Measurements from ENCODE around the gene C1QL2.

Gene C1QL2

DNA sequence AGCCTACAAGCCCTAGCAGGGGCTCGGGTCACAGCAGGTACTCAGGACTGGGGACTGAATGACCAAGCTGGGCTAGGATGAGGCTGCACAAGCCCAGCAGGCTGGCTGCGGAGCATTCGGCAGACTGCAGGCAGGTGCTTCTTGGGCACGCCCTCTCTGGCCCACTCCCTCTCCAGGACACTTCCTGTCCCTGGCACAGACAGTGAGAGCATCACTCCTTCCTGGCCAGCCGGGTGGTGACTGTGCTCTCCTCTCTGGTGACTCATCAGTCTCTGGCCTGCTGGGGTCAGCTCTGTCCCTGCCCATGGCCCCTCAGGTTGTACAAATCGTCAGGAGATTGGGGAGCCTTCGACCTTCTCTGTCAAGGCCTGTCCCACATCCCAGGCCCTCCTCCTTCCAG, 22.5 kb downstream of the C1QL2 start:
- DNase-seq = no peak

DNA sequence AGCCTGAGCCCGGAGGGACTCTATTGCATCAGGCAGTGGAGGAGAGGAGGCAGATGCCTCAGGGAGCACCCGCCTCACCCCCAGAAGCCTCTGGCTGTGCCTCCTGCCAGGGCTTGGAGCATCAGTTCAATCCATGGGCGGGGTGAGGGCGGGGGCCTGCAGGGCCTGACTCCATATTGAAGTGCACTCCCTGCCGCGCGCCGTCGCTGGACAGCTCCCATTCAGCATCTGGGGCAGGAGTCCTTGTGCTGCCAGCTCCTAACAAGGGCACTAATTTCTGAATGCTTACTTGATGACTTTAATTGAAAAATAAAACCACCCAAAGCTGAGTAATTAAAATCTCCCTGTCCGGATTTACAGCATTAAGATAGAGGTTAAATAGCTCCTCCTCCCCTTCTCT, 23.8 kb downstream of the C1QL2 start:
- DNase-seq = no peak

DNA sequence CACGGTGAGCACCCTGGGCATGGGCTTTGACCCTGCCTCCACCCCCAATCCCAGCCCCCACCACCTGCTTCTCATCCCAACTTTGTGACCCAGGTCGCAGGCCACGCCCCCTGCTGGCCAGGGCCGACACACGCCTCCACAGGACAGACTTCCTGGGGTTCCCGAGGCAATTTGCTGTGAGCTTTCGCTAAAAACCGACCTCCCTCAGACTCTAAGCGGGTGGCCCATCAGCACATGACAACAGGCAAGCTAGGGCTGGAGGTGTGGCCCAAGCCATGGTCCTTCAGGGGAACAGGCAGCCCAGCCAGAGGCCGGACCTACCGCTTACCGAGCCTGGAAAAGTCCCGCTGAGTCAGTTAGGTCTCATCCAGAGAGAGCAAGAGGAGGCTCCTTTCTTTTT, 31.9 kb downstream of the C1QL2 start:
- DNase-seq = no peak

DNA sequence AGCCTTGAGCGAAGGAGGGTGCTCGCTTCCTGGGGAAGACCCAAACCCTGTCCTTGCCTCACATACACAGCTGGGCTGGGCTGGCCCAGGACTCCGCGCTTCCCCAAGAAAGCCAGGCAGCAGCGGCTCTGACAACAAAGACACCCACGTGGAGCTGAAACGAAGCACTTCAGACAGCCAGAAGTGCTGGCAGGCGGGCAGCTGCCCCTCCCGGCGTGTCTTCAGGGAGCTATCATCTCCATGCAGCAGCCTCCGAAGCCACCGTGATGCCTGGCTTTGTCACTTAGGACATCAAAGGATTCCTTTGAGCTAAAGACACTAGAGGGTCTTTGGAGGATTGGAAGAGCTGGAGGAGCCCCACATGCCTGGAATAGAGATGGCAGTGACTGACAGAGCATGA, 35.2 kb downstream of the C1QL2 start:
- no peak for DNase-seq

DNA sequence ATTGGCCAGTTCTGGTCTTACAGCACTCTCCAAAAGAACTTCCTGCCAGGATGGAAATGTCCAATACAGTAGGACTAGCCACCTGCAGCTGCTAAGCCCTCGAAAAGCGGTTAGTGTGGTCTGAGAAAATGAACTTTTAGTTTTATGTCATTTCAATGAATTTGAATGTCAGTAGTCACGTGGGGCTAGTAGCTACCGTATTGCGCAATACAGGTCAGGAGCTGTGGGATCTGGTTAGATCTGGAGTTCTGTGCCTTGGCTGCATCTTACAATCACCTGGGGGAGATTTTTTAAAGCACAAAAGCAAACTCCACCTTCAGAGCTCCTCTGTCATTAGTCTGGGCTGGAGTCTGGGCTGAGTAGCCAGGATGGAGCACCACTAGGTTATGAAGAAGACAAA, 35.9 kb downstream of the C1QL2 start:
- DNase-seq = no peak

DNA sequence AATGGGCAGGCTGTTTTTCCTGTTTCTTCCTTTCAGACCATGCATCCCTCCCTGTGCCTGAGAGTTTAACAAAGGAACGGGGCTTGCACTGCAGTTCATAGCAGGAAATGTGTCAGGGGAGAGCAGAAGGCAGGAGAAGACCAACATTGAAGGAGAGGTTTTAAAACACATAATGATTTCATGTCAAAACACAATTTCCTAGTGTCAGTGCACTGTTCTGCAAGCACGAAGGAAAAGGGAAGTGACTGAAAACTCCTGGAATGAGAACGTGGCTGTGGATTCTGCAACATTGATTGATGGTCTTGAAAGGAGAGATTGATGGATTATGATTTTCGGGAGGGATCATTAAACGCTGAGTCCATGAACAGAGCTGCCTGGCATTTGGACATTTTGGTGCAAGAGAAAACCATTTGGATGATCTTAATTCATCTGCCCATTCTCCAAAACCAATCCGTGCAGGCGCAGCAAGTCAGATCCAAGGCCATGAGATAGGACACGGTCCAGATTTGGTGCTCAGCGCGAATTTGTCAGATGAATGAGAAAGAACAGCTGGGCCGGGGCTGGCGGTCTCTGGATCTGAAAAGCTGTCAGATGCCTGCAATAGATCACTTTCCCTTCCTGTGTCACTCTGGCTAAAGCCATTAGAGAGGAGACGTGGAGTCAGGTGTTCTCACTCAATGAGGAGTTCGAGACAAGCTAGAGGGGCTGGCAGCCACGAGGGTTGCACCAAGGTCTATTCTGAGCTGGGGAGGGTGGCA, 38.4 kb downstream of the C1QL2 start:
- no peak for DNase-seq

DNA sequence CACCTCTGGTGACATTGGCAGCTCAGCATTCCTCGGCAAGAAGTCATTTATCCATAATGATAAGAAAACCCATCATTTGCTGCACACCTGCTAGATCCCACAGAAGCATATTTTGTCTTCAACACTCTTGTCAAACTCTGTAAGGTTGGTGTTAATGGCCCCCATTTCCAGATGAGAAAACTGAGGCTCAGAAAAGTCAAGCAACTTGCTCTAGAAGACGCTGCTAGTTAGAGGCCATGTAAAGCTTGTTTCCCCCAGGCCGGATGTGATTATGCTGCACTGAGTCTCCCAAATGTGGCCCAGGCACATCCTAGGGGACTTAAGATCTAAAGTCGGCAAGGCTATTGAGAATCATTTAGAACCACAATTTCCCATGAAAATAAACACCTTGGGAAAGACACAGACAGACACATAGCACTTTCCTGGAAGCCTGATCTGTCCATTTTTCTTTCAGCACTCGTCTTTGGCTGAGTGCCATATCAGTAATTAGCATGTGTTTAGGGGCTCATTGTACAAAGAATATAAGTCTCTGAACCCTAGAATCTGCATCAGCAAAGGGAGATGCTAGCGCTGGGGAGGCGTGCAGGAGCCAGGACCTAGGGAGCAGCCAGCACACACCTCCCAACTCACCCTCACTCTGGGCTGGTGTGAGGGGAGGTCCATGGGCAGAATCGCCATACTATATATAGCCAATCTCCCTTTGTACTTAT, 39.3 kb downstream of the C1QL2 start:
- DNase-seq = no peak

DNA sequence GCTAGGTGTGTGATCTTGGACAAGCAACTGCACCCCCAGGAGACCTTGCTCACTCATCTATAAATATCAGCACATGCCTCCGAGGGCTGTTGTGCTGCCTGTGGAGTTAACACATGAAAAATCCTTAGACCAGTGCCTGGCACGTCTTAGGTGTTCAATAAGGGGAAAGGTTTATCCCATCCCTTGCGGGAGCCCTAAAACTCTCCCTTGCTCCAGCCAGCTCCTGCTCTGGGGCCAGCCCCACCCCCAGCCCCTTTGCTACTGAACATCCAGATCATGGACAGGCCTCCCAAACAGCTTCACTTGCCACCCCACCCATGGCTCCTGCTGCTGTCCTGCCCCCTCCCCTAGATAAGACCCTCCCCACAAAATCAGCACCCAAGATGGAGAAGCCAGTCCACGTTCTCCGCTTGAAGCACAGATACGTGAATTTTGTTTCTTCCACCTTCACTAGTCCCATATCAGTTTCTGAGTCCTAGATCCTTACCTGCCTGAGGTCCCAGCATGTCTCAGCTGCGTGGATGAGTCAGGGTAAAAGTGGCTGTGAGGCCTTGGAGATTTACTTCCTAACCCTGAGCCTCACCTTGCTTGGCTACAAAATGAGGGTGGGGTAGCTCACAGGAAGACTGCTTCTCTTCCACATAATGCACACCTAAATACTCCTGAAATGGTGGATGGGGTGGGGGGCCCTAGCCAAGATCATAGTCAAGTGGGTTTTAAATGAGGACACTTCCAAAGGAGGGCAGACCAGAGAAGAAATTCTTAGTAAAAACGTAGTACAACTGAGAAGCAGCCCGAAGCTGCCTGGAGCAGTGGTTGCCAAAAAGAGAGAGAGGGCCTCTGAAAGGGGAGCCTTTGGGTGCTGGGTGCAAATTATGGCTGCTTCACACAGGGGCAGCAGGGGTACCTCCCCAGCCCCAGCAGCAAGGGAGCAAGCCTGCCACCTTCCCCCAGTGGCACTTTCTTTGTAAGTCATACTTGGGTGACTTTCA, 40.4 kb downstream of the C1QL2 start:
- no peak for DNase-seq

DNA sequence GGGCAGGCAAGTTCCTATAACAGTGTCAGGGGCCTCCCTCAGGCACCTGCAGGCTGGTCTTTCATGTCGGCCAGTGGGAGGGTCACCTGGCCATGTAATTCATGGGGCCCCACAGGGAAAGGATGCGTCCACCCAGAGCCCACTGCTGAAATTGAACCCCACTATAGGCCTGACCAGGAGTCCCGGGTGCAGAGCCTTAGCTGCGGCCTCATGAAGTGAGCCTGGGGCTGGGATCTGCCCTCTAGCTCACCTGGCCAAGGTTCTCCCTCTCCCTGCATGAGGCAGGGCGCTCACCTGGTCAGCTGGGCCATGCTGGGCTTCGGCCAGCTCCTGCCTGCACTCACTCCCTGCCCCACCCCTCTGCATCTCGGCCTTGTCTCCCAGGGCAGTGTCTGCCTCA, 41.1 kb downstream of the C1QL2 start:
- no peak for DNase-seq

DNA sequence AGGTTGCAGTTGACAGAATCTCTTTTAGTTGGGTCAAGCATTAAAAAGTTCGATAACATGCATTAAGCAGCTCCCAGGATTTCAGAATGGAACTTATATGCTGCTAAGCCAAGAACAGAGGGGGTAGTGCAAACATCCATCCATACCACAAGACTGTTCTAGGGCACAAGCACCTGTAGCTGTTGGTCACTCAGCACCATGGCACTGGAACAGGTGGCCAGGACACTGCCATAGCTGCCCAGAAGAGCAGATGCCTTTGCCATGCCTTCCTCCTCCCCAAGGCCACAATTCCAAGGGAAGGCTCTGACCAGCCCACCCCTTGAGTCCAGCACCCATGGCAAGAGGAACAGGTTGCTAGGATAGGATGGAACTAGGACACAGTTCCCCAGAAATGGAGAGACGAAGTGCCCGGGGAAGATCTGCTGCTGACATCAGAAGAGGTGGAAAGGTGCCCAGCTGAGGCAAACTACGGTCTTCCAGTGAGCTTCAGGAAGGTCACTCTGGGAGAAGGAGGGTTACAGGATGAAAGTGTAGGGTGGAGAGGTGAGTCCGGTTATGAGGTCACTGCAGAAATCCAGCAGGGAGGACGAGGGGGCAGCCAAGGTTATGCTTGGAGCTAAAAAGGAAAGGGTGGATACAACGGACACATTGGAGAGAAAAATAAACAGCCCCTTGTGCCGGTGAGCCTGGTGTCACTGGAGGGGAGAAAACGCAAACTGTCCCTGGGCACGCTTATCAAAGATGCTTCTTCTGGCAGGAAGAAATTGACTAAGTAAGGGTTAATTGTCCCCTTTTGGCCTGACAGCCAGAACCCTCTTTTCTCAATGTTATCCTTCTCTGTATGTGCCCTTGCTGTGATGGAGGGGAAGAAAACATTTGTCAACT, 41.9 kb downstream of the C1QL2 start:
- DNase-seq = no peak

DNA sequence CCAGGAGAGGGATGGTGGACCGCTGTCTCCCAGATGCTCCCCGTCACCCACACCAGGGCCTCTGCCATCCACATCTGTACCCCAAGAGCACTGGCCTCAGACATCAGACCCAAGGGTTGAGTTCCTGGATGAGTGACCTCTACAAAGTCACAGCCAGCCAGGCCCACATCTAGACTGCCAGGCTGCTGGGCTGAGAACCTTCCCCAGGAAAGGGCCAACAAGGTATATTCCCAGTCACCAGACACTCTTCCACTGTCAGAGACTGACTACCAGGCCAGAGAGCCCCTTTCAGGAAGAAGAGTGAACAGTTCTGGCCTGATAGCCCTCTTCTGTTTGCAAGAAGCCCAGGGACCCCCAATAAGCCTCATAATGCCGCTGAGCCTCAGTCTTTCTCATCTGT, 44.3 kb downstream of the C1QL2 start:
- no peak for DNase-seq

DNA sequence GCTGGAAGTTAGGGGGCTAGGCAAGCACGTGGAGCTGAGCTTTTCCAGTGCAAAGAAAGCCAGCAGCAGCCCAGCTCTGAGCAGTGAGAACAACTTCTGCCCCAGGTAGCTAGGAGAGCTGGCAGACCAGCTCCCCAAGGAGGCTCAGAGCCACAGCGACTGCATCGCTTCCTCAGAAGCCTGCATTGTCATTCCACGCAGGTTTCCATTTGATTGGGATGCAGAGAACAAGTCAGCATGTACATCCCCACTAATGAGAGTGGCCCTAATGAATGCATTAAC, 45.1 kb downstream of the C1QL2 start:
- no peak for DNase-seq

DNA sequence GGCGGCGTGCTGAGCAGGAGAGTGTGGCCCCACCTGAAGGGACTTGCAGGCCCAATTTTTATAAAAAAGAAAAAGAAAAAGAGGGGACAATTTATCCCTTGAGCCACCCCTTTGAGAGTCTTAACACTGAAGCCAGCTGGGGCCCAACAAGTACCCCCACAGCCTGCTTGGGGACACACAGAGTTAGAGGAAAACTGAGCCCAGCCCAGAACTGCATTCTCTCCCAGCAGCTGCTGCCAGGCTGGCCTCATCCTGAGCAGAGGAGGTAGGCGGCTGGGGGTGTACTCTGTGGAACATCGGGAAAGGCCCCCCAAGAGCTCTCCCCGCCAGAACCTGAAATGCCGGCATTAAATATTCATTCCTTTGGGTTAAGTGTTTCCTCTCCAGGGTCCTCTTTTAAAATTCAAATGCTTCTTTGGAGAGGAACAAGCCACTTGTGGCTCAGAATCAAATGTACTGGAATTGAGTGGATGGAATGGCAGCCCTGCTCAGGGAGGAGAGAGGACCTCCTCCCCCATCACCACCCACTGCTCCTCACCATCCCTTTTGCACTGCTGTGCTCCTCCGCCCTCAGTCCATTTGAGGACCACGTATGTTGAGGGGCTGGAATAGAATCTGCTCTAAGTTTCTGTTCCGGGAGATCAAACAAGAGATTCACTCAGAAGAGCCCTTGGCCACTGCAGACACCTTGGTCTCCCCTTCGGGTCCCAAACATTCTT, 45.6 kb downstream of the C1QL2 start:
- no peak for DNase-seq

DNA sequence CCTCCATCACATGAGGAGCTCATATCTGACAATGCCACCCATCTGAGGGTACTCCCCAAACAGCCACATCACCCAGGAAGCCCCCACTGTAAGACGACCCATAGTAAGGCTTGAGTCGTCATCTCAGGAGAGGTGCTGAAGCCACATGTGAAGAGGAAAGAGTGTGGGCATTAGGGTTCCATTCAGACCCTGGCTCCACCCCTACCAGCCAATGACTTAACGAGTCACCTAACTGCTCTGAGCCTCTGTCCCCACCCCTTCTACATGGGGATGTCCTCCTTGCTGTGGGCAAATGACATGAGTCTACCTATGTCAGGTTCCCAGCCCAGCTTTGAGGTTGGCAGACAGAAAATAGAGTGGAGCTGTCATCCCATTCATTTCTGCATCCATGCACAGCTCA, 46.3 kb downstream of the C1QL2 start:
- no peak for DNase-seq

DNA sequence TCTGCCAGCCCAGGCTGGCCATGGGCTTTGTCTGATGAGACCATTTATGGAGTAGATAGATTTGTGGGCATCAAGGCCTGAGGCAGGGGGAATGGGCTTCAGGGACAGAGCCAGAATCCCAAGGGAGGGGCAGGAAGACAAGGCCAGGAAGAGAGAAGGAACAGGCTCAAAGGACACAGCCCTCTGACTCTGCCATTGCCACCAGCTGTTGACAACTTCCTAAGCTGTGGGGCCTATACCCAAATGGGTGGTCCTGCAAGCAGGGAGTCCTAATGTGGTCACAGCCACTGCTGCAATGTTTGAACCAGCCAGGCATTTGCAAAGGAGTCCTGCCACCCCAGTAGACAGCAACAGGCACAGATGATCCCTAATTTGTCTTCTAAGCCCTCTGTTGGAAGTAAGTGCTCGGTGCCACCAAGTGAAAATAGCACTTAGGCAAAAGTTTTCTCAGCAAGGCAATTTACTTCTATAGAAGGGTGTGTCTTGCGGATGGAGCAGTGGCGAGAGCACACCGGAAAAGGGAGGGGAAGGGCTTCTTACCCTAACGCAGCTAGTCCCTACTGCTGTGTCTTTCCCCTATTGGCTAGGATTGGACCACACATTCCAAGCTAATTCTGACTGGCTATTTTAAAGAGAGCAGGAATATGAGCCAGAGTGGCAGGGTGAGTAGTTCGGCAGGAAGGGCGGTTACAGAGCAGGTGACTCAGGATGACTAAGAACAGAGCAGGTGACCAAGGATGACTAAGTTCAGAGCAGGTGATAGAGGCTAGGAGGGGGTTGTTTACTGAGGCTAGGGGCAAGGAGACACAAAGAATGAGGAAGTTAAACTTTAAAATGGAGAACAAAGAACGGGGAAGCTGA, 47.2 kb downstream of the C1QL2 start:
- no peak for DNase-seq

DNA sequence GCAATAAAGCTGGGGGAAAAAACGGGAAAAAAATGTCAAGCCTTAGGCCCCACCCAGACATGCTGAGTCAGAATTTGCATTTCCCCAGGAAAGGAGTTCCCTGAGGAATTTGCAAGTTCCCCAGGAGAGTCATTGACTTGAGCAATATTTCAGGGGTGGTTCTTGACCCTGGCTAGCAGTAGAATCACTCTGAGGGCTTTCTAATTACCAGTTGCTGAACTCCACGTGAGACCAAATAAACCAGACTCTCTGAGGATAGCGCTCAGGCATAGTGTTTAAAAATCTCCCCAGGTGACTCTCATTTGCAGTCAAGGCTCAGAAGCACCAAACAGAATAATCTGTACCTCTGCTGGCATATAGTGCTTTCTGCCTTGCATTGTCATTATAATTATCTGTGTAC, 48.7 kb downstream of the C1QL2 start:
- no peak for DNase-seq

DNA sequence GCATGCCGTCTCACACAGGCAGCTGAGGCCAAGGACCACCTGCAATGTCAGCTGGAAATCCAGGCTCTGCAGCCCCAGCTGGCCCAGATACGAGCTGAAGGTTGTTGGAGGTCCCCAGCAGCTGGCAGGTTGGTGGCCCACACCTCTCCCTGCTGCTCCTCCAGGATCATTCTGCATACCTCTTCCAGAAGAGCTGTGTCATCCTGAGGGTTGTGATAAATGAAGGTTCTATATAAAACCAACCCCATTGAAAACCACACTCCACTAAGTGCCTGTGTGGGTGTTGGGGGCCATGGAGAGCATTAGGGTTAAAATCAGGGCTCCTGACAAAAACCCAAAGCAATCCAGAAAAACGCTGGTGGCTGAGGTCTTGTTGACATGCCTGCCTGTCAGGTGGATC, 50.4 kb downstream of the C1QL2 start:
- DNase-seq = no peak

DNA sequence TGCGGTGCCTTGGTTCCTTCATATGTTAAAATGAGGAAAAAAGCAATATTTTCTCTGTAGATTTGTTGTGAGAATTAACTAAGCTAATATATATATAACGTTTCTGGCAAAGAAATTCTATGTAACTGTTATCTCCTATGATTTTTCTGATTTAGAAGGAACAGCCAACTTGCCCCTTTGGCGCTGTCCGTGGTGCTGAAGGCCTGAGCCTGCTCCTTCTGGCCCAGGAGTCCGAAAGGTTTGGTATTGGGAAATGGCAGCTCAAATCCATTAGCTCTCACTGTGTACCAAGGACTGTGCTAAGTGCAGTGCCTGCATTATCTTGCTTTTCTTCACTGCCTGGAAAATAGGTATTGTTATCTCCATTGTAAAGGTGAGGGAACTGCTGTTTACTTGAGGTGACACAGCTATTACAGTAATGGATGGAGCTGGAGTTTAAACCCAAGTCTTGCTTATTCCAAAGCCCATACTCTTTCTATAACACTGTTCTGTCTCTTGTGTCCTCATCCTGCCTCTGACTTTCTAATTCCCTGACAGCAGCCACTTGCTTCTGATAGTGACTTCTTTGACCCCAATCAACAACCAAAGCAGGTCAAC, 52.2 kb downstream of the C1QL2 start:
- DNase-seq = peak; percentile 39
